22Rv1 (cell line): Measurements from ENCODE around the gene VKORC1L1.

ENCODE experiments used
- ZFX ChIP-seq: fragments of 450-650 bp; IDR thresholded peaks from 2 replicates; pipeline ENCODE4 v1.6.1; 2017; ENCODE audit warnings: antibody characterized with exemption, borderline replicate concordance
- TF ChIP-seq, protein P1 (sequence below): fragments of 450-650 bp; IDR thresholded peaks from 2 replicates; pipeline ENCODE4 v1.5.1; 2017; ENCODE audit warnings: mild to moderate bottlenecking

DNA sequence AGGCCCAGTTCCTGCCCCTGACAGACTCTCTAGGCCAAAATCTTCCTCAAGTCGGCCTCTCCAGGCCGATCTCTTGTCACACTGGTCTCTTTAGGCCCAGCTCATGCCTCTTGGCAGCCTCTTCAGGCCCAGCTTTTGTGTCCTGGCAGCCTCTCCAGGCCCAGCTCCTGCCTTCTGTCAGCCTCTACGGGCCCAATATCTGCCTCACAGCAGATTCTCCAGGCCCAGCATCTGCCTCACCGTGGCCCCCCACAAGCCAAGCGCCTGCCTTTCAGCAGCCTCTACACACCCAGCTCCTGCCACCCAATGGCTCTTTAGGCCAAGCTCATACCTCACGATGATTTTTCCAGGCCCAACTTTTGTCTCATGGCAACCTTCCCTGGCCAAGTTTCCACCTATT lies 33.0 kb upstream of the VKORC1L1 start:
- TF ChIP-seq, protein P1, sequence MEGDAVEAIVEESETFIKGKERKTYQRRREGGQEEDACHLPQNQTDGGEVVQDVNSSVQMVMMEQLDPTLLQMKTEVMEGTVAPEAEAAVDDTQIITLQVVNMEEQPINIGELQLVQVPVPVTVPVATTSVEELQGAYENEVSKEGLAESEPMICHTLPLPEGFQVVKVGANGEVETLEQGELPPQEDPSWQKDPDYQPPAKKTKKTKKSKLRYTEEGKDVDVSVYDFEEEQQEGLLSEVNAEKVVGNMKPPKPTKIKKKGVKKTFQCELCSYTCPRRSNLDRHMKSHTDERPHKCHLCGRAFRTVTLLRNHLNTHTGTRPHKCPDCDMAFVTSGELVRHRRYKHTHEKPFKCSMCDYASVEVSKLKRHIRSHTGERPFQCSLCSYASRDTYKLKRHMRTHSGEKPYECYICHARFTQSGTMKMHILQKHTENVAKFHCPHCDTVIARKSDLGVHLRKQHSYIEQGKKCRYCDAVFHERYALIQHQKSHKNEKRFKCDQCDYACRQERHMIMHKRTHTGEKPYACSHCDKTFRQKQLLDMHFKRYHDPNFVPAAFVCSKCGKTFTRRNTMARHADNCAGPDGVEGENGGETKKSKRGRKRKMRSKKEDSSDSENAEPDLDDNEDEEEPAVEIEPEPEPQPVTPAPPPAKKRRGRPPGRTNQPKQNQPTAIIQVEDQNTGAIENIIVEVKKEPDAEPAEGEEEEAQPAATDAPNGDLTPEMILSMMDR: no peak
- TF ChIP-seq ZFX: no peak
